ENCODE results near the gene RUSC2. TPM values are rescaled to one million over a fixed set of nuclear protein-coding genes. Genes with fewer than 3 reads are reported as not detected.

RUSC2 gene
- total RNA-seq, 4 donors from 2014 or later, result 5.1 to 16.0 (median 8.6) TPM

DNA sequence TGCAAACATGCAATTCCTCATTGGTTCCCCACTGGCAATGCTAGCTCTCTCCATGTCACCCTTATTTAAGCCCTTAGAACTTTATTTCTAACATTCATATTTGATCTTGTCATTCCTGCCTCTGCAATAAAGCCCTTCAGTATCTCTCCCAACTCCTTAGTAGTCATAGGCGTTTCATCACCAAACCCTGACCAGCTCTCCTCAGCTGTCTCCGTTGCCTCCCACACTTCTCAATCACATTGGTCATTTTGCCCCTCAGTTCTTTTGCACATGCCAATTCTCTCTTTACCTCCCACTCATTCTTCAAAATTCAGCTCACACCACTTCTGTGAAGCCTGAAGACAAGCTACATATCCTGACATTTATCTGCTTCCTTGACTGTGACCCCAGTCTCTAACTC, 2.8 kb upstream of the RUSC2 start:
- no peak for DNase-seq
- peaks cover 0 to 42% (median 15%) of the 10 kb centered on the region in 3 donors for H3K4me1 ChIP-seq
- no peak overlapping the region for H3K27ac ChIP-seq
- TF ChIP-seq CTCF (IDR thresholded peaks at IDR 0.05), result no peak
- TF ChIP-seq POLR2A (IDR thresholded peaks at IDR 0.05), result no peak
- no peaks in the 10 kb centered on the region for H3K27me3 ChIP-seq
- H3K4me3 ChIP-seq, result no peak overlapping the region
- 85 to 91% methylated on average over 2 of the region's 2 CpGs for WGBS, 2 donors
- H3K9me3 ChIP-seq, result no peaks in the 10 kb centered on the region
- H3K36me3 ChIP-seq, result no peaks in the 10 kb centered on the region
- intact Hi-C loops (cut with DNase I), result loop anchor here (5.0 kb wide), 1 partner anchor 70 kb away; no protein-coding TSS in a partner anchor

DNA sequence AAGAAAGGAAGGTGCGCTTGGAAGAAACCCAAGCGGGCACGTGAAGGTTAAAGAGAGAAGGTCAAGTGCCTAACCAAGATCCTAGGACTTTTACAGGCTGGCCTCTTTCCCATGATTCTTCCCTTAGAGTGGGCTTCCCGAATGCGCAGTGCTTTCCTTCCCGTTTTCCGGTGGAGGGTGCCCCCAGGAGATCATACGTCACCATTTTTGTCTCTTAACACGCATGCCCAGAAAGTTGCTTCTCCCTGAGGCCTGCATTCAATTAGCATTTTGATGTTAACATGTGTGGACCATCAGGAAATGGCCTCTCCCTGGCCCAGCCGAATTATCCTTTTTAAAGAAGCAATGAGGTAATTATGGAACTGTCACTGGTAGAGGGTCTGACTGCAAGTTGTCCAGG, 1.9 kb upstream of the RUSC2 start:
- 76 to 81% methylated on average over 10 of the region's 10 CpGs for WGBS, 2 donors
- DNase-seq, result no peak
- H3K36me3 ChIP-seq, result no peaks in the 10 kb centered on the region
- H3K9me3 ChIP-seq, result no peaks in the 10 kb centered on the region
- intact Hi-C loops (cut with DNase I), result loop anchor here (5.0 kb wide), 1 partner anchor 69 kb away; no protein-coding TSS in a partner anchor
- H3K4me3 ChIP-seq, result no peak overlapping the region
- peak overlapping the region in 3 of 4 donors; percentile 95 to 98 (median 96) for H3K27ac ChIP-seq
- TF ChIP-seq CTCF (IDR thresholded peaks at IDR 0.05), result no peak
- no peak for TF ChIP-seq POLR2A (IDR thresholded peaks at IDR 0.05)
- H3K27me3 ChIP-seq, result no peaks in the 10 kb centered on the region
- peaks cover 0 to 50% (median 18%) of the 10 kb centered on the region in 3 donors for H3K4me1 ChIP-seq

DNA sequence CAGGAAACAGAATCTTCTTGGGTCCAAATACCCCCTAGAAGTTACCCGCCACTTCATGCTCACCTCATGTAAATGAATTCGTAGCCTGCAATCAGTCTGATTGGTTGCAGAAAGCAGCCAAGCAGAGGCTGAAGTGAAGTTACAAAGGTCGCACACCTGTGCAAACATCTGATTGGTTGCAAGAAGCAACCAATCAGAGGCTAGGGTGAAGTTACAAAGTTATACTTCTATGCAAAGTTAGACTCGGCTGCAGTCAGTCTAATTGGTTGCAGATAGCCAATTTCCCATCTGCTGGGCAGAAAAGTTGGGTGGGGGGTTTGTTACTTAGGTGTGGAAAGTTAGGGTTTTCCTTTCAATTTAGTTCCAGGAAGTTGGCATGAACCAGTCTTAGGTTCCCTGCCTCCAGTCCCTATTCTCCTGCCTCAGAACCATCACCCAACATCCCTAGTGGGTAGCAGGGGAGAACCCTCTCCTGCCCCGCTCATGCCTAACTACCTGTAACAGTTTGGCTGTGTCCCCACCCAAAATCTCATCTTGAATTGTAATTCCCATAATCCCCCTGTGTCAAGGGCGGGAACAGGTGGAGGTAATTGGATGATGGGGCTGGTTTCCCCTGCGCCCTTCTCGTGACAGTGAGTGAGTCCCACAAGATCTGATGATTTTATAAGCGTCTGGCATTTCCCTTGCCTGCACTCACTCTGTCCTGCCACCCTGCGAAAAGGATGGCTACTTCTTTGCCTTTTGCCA, 1.2 kb upstream of the RUSC2 start:
- DNase-seq, result no peak
- Histone ChIP-seq H3K27me3 (no peaks in the 10 kb centered on the region), H3K36me3 (no peaks in the 10 kb centered on the region), H3K4me1 (peaks cover 0 to 50% (median 18%) of the 10 kb centered on the region in 3 donors), H3K27ac (peak overlapping the region; percentile 86 to 98 (median 96)), H3K9me3 (no peaks in the 10 kb centered on the region), H3K4me3 (peak overlapping the region in 3 of 4 donors; percentile 82 to 91 (median 86))
- TF ChIP-seq CTCF (IDR thresholded peaks at IDR 0.05) (no peak), POLR2A (IDR thresholded peaks at IDR 0.05) (no peak)
- 78 to 86% methylated on average over 10 of the region's 10 CpGs for WGBS, 2 donors
- intact Hi-C loops (cut with DNase I), result loop anchor here (5.0 kb wide), 1 partner anchor 69 kb away; no protein-coding TSS in a partner anchor

DNA sequence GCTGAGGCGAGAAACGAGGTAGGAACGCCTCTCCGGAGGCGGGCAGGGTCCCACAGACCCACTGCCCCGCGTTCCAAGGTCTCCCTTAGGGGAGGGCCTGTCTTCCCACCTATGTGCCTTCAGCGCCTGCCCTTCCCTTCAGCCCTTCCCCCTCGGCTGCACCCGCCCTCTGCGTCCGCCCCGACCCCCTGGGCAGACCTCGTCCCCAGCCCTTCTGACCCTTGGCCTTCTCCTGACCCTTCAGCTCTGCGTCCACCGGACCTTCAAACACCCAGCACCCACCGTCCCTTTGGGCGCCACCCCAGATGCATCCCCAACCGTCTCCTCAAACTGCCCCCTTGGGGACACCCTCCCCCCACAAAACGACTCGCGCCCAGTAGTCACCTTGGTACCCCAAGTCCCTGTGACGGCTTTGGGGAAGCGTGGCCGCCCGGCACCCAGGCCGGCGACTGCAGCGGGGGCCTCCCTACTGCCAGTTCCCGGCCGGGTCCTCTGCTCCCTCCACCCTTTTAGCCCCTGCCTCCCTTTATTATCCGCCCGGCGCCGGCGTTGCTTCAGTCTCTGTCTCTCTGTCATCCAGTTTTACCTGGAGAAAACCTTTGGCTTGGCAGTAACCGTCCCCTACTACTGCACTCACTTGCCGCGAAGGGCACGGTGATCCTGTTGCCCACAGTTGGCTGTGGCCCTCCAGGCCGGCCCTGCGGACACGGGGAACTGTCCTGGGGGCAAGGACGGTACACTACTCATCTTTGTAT, 421 bp downstream of the RUSC2 start:
- H3K4me3 ChIP-seq, result peak overlapping the region; percentile 62 to 91 (median 84)
- intact Hi-C loops (cut with DNase I), result no loop called here
- H3K9me3 ChIP-seq, result no peaks in the 10 kb centered on the region
- H3K27ac ChIP-seq, result peak overlapping the region; percentile 86 to 98 (median 96)
- DNase-seq, result no peak
- TF ChIP-seq CTCF (IDR thresholded peaks at IDR 0.05), result no peak
- TF ChIP-seq POLR2A (IDR thresholded peaks at IDR 0.05), result peak in 1 of 4 donors; percentile 9
- no peaks in the 10 kb centered on the region for H3K27me3 ChIP-seq
- 0 to 11% methylated on average over 9 to 24 of the region's 44 CpGs for WGBS, 2 donors
- H3K36me3 ChIP-seq, result no peaks in the 10 kb centered on the region
- H3K4me1 ChIP-seq, result peaks cover 0 to 50% (median 18%) of the 10 kb centered on the region in 3 donors

Data from esophagus squamous epithelium (tissue), 5 donors.